ENCODE results near the gene RBMS3.
A peak's percentile ranks its signal among the peaks of the same experiment; 100 is the strongest.
"Not testable (repeated sequence)": the region's sequence is repeated elsewhere in the genome, so short reads cannot be mapped to it uniquely, and the experiment has no call there.

Gene RBMS3

GRCh38 chr3:29280404-29281093, at the start of gene RBMS3:
RBMS3 (plus strand) TSS chr3:29281071.
- DNase-seq: peak; percentile 7

- DNase-seq: not testable (repeated sequence)
Measured at GRCh38 chr3:29233126-29233525, 47.7 kb upstream of the RBMS3 start.

- no peak for DNase-seq
Measured at GRCh38 chr3:29236146-29236840, 44.6 kb upstream of the RBMS3 start.

GRCh38 chr3:29239376-29239775, 41.5 kb upstream of the RBMS3 start:
- no peak for DNase-seq

- DNase-seq: no peak
Measured at GRCh38 chr3:29240248-29240647, 40.6 kb upstream of the RBMS3 start.

- no peak for DNase-seq
Measured at GRCh38 chr3:29240887-29241286, 40.0 kb upstream of the RBMS3 start.

- no peak for DNase-seq
Measured at GRCh38 chr3:29241855-29242254, 39.0 kb upstream of the RBMS3 start.

GRCh38 chr3:29242296-29242695, 38.6 kb upstream of the RBMS3 start:
- DNase-seq: no peak

- DNase-seq: no peak
Measured at GRCh38 chr3:29245441-29245840, 35.4 kb upstream of the RBMS3 start.

- DNase-seq: no peak
Measured at GRCh38 chr3:29247088-29247745, 33.7 kb upstream of the RBMS3 start.

- DNase-seq: no peak
Measured at GRCh38 chr3:29249829-29250345, 31.0 kb upstream of the RBMS3 start.

- no peak for DNase-seq
Measured at GRCh38 chr3:29255854-29256696, 24.8 kb upstream of the RBMS3 start.

GRCh38 chr3:29258161-29258560, 22.7 kb upstream of the RBMS3 start:
- DNase-seq: no peak

- no peak for DNase-seq
Measured at GRCh38 chr3:29261119-29261518, 19.8 kb upstream of the RBMS3 start.

- no peak for DNase-seq
Measured at GRCh38 chr3:29263476-29263875, 17.4 kb upstream of the RBMS3 start.

GRCh38 chr3:29265509-29266072, 15.3 kb upstream of the RBMS3 start:
- DNase-seq: no peak

- no peak for DNase-seq
Measured at GRCh38 chr3:29267226-29267625, 13.6 kb upstream of the RBMS3 start.

- no peak for DNase-seq
Measured at GRCh38 chr3:29268651-29269050, 12.2 kb upstream of the RBMS3 start.

- no peak for DNase-seq
Measured at GRCh38 chr3:29270752-29271151, 10.1 kb upstream of the RBMS3 start.

GRCh38 chr3:29271475-29271874, 9.4 kb upstream of the RBMS3 start:
- no peak for DNase-seq

- no peak for DNase-seq
Measured at GRCh38 chr3:29274667-29275066, 6.2 kb upstream of the RBMS3 start.

GRCh38 chr3:29275309-29275708, 5.6 kb upstream of the RBMS3 start:
- DNase-seq: no peak

- DNase-seq: no peak
Measured at GRCh38 chr3:29277249-29277648, 3.6 kb upstream of the RBMS3 start.
